ENCODE data around the gene ME2. TPM values are rescaled to one million over a fixed set of nuclear protein-coding genes. Genes with fewer than 3 reads are reported as not detected.

ME2 gene
- total RNA-seq, 2 experiments from 2014 or later = 39.0 to 62.0 TPM

- Histone ChIP-seq H2AFZ (ENCODE audit: low read length) (no peak overlapping the region), H3K27ac (ENCODE audit: low read depth, low read length, poor library complexity, severe bottlenecking) (no peak overlapping the region), H3K4me2 (ENCODE audit: low read length) (no peak overlapping the region), H4K20me1 (ENCODE audit: insufficient read depth, low read length) (no peaks in the 10 kb centered on the region), H3K36me3 (ENCODE audit: insufficient read depth, low read length) (no peaks in the 10 kb centered on the region), H3K9me2 (ENCODE audit: insufficient read depth, low read length) (no peaks in the 10 kb centered on the region), H3K4me3 (ENCODE audit: low read depth, low read length, poor library complexity, severe bottlenecking) (no peak overlapping the region), H3K79me2 (ENCODE audit: insufficient read depth, low read depth, low read length) (no peaks in the 10 kb centered on the region), H3K4me1 (ENCODE audit: insufficient read depth, low read length, poor library complexity, severe bottlenecking) (no peaks in the 10 kb centered on the region), H3K9me3 (ENCODE audit: low read length) (no peaks in the 10 kb centered on the region)
- DNase-seq (ENCODE audit: low spot score) = no peak
- ChIA-PET POLR2A (no interaction called here), CTCF (ENCODE audit: unreplicated experiment) (no interaction called here)
- BruUV-seq (replicated peaks) = no TSS peak
- TF ChIP-seq EZH2phosphoT487 (IDR thresholded peaks at IDR 0.05; ENCODE audit: borderline replicate concordance, low read depth, low read length) = no peak
- TF ChIP-seq CTCF (conservative IDR thresholded peaks at IDR 0.05; ENCODE audit: low read length) = no peak
- intact Hi-C loops (cut with micrococcal nuclease; ENCODE audit: unreplicated experiment) = no loop called here
These were observed 29.9 kb upstream of the ME2 start for GRCh38 chr18:50848991-50849390.

- Histone ChIP-seq H3K9me2 (ENCODE audit: insufficient read depth, low read length) (no peaks in the 10 kb centered on the region), H2AFZ (ENCODE audit: low read length) (no peak overlapping the region), H3K4me3 (ENCODE audit: low read depth, low read length, poor library complexity, severe bottlenecking) (no peak overlapping the region), H3K4me1 (ENCODE audit: insufficient read depth, low read length, poor library complexity, severe bottlenecking) (no peaks in the 10 kb centered on the region), H4K20me1 (ENCODE audit: insufficient read depth, low read length) (no peaks in the 10 kb centered on the region), H3K27ac (ENCODE audit: low read depth, low read length, poor library complexity, severe bottlenecking) (no peak overlapping the region), H3K4me2 (ENCODE audit: low read length) (no peak overlapping the region), H3K36me3 (ENCODE audit: insufficient read depth, low read length) (no peaks in the 10 kb centered on the region), H3K79me2 (ENCODE audit: insufficient read depth, low read depth, low read length) (no peaks in the 10 kb centered on the region), H3K9me3 (ENCODE audit: low read length) (no peaks in the 10 kb centered on the region)
- CTCF ChIA-PET (ENCODE audit: unreplicated experiment) = no interaction called here
- no TSS peak for BruUV-seq (replicated peaks)
- POLR2A ChIA-PET = no interaction called here
- intact Hi-C loops (cut with micrococcal nuclease; ENCODE audit: unreplicated experiment) = no loop called here
- no peak for DNase-seq (ENCODE audit: low spot score)
- TF ChIP-seq EZH2phosphoT487 (IDR thresholded peaks at IDR 0.05; ENCODE audit: borderline replicate concordance, low read depth, low read length) (no peak), CTCF (conservative IDR thresholded peaks at IDR 0.05; ENCODE audit: low read length) (no peak)
These were observed 29.5 kb upstream of the ME2 start for GRCh38 chr18:50849419-50849821.

DNA sequence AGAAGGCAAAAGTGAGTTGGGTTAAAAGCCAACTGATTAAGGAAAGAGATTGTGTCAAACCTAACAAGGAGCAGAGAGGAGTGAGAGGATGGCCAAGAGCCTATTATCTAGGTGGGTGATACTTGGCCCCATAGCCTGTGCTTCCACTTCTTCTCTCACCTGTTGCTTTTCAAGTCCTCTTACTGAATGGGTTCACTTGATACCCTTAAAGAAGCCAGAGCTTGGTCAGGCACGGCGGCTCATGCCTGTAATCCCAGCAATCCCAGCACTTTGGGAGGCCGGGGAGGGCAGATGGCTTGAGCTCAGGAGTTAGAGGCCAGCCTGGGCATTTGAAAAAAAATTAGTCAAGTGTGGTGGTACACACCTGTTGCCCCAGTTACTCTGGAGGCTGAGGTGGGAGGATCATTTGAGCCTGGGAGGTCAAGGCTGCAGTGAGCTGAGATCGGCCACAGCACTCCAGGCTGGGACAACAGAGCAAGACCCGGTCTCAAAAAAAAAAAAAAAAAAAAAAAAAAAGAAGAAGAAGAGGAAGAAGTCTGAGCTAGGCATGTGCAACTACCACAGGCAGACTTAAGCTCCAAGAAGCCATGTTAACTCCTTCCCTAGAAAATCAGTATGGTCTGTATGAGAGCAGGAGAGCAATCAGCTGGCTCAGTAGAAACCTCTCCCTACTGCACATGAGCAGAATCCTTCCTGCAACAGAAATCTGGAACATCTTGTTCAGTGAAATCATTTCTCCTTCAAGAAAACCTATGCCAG lies 28.4 kb upstream of the ME2 start:
- no peak for TF ChIP-seq EZH2phosphoT487 (IDR thresholded peaks at IDR 0.05; ENCODE audit: borderline replicate concordance, low read depth, low read length)
- no peak for TF ChIP-seq CTCF (conservative IDR thresholded peaks at IDR 0.05; ENCODE audit: low read length)
- no peaks in the 10 kb centered on the region for H3K36me3 ChIP-seq (ENCODE audit: insufficient read depth, low read length)
- intact Hi-C loops (cut with micrococcal nuclease; ENCODE audit: unreplicated experiment) = no loop called here
- no peaks in the 10 kb centered on the region for H3K79me2 ChIP-seq (ENCODE audit: insufficient read depth, low read depth, low read length)
- ChIA-PET POLR2A (interaction anchor here (0.9 kb wide), 1 partner anchor 27 kb away, joined by 7 read pairs; no protein-coding TSS in a partner anchor), CTCF (ENCODE audit: unreplicated experiment) (no interaction called here)
- H3K9me2 ChIP-seq (ENCODE audit: insufficient read depth, low read length) = no peaks in the 10 kb centered on the region
- H3K4me2 ChIP-seq (ENCODE audit: low read length) = no peak overlapping the region
- no peaks in the 10 kb centered on the region for H3K4me1 ChIP-seq (ENCODE audit: insufficient read depth, low read length, poor library complexity, severe bottlenecking)
- no peaks in the 10 kb centered on the region for H3K9me3 ChIP-seq (ENCODE audit: low read length)
- no peaks in the 10 kb centered on the region for H4K20me1 ChIP-seq (ENCODE audit: insufficient read depth, low read length)
- H3K4me3 ChIP-seq (ENCODE audit: low read depth, low read length, poor library complexity, severe bottlenecking) = no peak overlapping the region
- DNase-seq (ENCODE audit: low spot score) = no peak
- no peak overlapping the region for H3K27ac ChIP-seq (ENCODE audit: low read depth, low read length, poor library complexity, severe bottlenecking)
- no peak overlapping the region for H2AFZ ChIP-seq (ENCODE audit: low read length)
- BruUV-seq (replicated peaks) = no TSS peak

Measured in OCI-LY7 (cell line).